ENCODE data around the gene FLAD1.

DNA sequence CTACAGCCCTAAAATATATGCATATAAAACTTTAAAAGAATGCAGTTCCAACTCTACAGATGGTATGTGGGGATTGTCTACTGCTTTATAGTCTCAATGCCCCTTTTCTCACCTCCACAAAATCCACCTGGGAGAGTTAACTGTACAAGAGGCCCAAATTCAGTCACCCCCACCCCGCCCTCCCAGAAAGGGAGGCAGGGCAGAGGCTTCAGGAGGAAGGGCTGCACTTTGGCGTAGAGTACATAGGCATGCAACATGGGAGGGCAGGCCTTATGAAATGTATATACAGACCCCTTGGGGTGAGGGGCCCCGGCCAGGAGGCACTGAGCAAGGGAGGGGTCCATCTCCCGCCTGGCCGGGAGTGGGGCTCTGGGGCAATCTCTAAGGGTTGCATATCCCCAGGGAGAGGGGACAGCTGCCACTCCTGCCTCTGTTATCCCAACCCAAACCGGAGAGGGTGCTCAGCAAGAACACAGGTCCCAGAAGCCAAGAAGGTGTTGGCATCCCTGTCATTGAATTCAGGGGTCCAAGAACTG is 20.3 kb upstream of the FLAD1 start:
- TF ChIP-seq POLR2AphosphoS5 (IDR thresholded peaks at IDR 0.05; ENCODE audit: insufficient read depth, low read depth, low read length), result no peak
- TF ChIP-seq, protein P1, sequence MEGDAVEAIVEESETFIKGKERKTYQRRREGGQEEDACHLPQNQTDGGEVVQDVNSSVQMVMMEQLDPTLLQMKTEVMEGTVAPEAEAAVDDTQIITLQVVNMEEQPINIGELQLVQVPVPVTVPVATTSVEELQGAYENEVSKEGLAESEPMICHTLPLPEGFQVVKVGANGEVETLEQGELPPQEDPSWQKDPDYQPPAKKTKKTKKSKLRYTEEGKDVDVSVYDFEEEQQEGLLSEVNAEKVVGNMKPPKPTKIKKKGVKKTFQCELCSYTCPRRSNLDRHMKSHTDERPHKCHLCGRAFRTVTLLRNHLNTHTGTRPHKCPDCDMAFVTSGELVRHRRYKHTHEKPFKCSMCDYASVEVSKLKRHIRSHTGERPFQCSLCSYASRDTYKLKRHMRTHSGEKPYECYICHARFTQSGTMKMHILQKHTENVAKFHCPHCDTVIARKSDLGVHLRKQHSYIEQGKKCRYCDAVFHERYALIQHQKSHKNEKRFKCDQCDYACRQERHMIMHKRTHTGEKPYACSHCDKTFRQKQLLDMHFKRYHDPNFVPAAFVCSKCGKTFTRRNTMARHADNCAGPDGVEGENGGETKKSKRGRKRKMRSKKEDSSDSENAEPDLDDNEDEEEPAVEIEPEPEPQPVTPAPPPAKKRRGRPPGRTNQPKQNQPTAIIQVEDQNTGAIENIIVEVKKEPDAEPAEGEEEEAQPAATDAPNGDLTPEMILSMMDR (IDR thresholded peaks at IDR 0.05; ENCODE audit: extremely low read depth in 1 of 2, insufficient read depth in 1 of 2, low read depth in 1 of 2, low read length in 2 of 2), result no peak
- no peak for TF ChIP-seq POLR2A (IDR thresholded peaks at IDR 0.05; ENCODE audit: low read depth, low read length)
- TF ChIP-seq MAX (IDR thresholded peaks at IDR 0.05; ENCODE audit: insufficient read depth, insufficient read length), result no peak
- no peak for TF ChIP-seq JUN (IDR thresholded peaks at IDR 0.05; ENCODE audit: borderline replicate concordance, insufficient read depth, insufficient read length, low read depth)
- TF ChIP-seq MYC (IDR thresholded peaks at IDR 0.05; ENCODE audit: low read depth, low read length), result no peak
- no peak for TF ChIP-seq EZH2 (IDR thresholded peaks at IDR 0.05; ENCODE audit: borderline replicate concordance, low read depth, low read length, severe bottlenecking)
